Measurements from ENCODE around the gene F2R. TPM values are rescaled to one million over a fixed set of nuclear protein-coding genes. Genes with fewer than 3 reads are reported as not detected.

Gene F2R
- total RNA-seq, 4 donors from 2014 or later, result 2.4 to 4.2 (median 3.8) TPM

DNA sequence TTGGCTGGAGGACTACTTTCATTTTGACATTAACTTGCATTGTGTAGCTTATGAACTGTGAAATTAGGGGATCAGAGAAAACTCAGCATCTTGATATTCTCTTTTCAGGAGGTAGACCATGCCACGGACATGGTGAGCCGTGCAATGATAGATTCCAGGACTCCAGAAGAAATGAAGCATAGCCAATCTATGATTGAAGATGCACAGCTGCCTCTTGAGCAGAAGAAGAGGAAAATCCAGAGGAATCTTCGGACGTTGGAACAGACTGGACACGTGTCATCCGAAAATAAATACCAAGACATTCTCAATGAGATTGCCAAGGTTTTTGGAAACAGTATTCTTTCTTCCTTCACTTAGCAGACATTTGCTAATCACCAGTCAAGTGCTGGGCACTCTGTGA lies 20.6 kb upstream of the F2R start:
- no peak for ATAC-seq
- TF ChIP-seq POLR2A (IDR thresholded peaks at IDR 0.05) (no peak), CTCF (IDR thresholded peaks at IDR 0.05 in 4 of 5, conservative IDR thresholded peaks at IDR 0.05 in 1 of 5) (no peak)
- H3K36me3 ChIP-seq, result no peaks in the 10 kb centered on the region
- in situ Hi-C loops (cut with MboI; ENCODE audit: low sequenced_read_pairs in 4 of 4) (no loop called here), intact Hi-C loops (cut with DNase I; ENCODE audit: low total_unique reads) (no loop called here)
- no peak overlapping the region for H3K27ac ChIP-seq
- DNase-seq, result no peak
- peaks cover 0 to 7% of the 10 kb centered on the region in 2 donors for H3K4me1 ChIP-seq
- H3K27me3 ChIP-seq, result no peaks in the 10 kb centered on the region
- no peak overlapping the region for H3K4me3 ChIP-seq
- no peaks in the 10 kb centered on the region for H3K9me3 ChIP-seq

DNA sequence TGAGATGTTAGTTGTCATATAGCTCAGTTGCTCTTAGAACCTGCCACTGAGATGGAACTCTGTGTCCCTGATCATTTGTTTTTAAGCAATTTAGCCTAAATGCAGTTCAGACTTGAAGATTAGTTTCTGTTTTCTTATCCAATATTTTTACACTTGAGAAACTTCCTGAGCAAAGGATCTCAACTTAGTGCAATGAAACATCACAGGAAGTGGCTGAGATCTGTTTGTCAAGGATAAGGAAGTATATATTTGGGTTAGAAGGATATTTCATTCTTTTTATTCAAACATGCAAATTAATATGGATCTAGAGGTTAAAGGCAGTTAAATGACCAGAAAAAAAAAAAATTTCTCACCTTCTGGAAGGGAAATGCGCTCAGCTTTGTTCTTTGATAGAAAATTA lies 19.7 kb upstream of the F2R start:
- no peak for TF ChIP-seq POLR2A (IDR thresholded peaks at IDR 0.05)
- TF ChIP-seq CTCF (IDR thresholded peaks at IDR 0.05 in 4 of 5, conservative IDR thresholded peaks at IDR 0.05 in 1 of 5), result no peak
- intact Hi-C loops (cut with DNase I; ENCODE audit: low total_unique reads), result no loop called here
- H3K4me1 ChIP-seq, result peaks cover 0 to 7% of the 10 kb centered on the region in 2 donors
- H3K4me3 ChIP-seq, result no peak overlapping the region
- in situ Hi-C loops (cut with MboI; ENCODE audit: low sequenced_read_pairs in 4 of 4), result no loop called here
- H3K36me3 ChIP-seq, result no peaks in the 10 kb centered on the region
- H3K27ac ChIP-seq, result no peak overlapping the region
- no peak for DNase-seq
- no peaks in the 10 kb centered on the region for H3K27me3 ChIP-seq
- no peaks in the 10 kb centered on the region for H3K9me3 ChIP-seq
- no peak for ATAC-seq

DNA sequence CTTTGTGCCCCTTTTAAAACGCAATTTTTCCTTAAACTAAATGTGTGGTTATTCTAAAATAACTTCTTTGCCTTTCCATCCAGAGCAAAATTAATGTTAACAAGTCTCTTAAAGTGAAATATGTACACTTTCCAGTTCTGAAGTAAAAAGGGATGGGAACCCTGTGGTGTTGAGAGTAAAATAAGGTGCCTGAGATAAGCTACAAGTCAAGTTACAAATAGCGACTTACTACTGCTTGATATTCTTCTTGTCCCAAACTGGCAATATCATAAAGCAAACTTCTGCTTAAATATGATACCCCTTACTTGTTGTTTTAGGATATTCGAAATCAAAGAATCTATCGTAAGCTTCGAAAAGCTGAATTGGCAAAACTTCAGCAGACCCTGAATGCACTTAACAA lies 18.3 kb upstream of the F2R start:
- intact Hi-C loops (cut with DNase I; ENCODE audit: low total_unique reads), result no loop called here
- in situ Hi-C loops (cut with MboI; ENCODE audit: low sequenced_read_pairs in 4 of 4), result no loop called here
- no peaks in the 10 kb centered on the region for H3K4me1 ChIP-seq
- no peaks in the 10 kb centered on the region for H3K27me3 ChIP-seq
- H3K27ac ChIP-seq, result no peak overlapping the region
- no peak overlapping the region for H3K4me3 ChIP-seq
- ATAC-seq, result no peak
- DNase-seq, result no peak
- H3K36me3 ChIP-seq, result no peaks in the 10 kb centered on the region
- H3K9me3 ChIP-seq, result no peaks in the 10 kb centered on the region
- TF ChIP-seq POLR2A (IDR thresholded peaks at IDR 0.05), result no peak
- no peak for TF ChIP-seq CTCF (IDR thresholded peaks at IDR 0.05 in 4 of 5, conservative IDR thresholded peaks at IDR 0.05 in 1 of 5)

DNA sequence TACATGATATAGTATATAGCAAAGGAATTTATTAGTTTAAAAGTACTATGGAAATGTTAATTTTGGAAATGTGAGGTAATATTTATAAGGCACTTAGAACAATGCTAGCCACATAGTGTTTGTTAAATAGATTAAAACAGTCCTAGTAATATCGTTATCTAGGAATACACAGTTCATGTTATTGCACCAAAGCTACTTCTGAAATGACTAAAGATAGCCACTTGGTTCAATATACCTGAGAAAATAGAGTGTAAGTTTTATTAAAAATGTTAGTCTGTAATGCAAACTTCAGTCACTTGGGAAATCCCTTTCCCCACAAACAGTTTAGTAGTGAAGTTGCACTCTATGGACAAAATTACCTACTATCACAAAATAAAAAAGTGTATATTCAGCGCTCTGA lies 15.4 kb upstream of the F2R start:
- TF ChIP-seq POLR2A (IDR thresholded peaks at IDR 0.05) (no peak), CTCF (IDR thresholded peaks at IDR 0.05 in 4 of 5, conservative IDR thresholded peaks at IDR 0.05 in 1 of 5) (no peak)
- ATAC-seq, result no peak
- Histone ChIP-seq H3K27ac (no peak overlapping the region), H3K36me3 (no peaks in the 10 kb centered on the region), H3K4me1 (no peaks in the 10 kb centered on the region), H3K4me3 (no peak overlapping the region), H3K9me3 (no peaks in the 10 kb centered on the region), H3K27me3 (no peaks in the 10 kb centered on the region)
- intact Hi-C loops (cut with DNase I; ENCODE audit: low total_unique reads) (no loop called here), in situ Hi-C loops (cut with MboI; ENCODE audit: low sequenced_read_pairs in 4 of 4) (no loop called here)
- no peak for DNase-seq

GRCh38 chr5:76701298-76701697 lies 14.6 kb upstream of the F2R start:
- ATAC-seq, result peak; percentile 54 to 65
- peak in 1 of 2 donors; percentile 39 for DNase-seq
- Histone ChIP-seq H3K4me3 (no peak overlapping the region), H3K27ac (no peak overlapping the region), H3K27me3 (no peaks in the 10 kb centered on the region), H3K36me3 (no peaks in the 10 kb centered on the region), H3K4me1 (no peaks in the 10 kb centered on the region), H3K9me3 (no peaks in the 10 kb centered on the region)
- intact Hi-C loops (cut with DNase I; ENCODE audit: low total_unique reads) (no loop called here), in situ Hi-C loops (cut with MboI; ENCODE audit: low sequenced_read_pairs in 4 of 4) (no loop called here)
- TF ChIP-seq CTCF (IDR thresholded peaks at IDR 0.05 in 4 of 5, conservative IDR thresholded peaks at IDR 0.05 in 1 of 5) (no peak), POLR2A (IDR thresholded peaks at IDR 0.05) (no peak)

Data from gastrocnemius medialis (tissue), 4 donors.